Naive thymus-derived CD8-positive, alpha-beta T cell (primary cell): ENCODE measurements around the gene ARL16. TPM values are rescaled to one million over a fixed set of nuclear protein-coding genes. Genes with fewer than 3 reads are reported as not detected.

Experiments
- ATAC-seq, 2 donors: fragments of 150-1000 bp; cut with Tn5 transposase in 1 of 2; sonication (Bioruptor Pico), chemical (Tn5 transposase) in 1 of 2; 1 replicate in 1 of 2; 2 replicates in 1 of 2; pipeline ENCODE4 v1.10.0; 2021; ENCODE audit warnings: mild to moderate bottlenecking in 2 of 2, moderate library complexity in 2 of 2
- POLR2A ChIA-PET: fragments of 350-600 bp; sonication (Branson Sonifier 250); formaldehyde crosslinking; loops from one replicate; lab custom pipeline; 2021; ENCODE audit warnings: antibody characterized with exemption; lab: Charles Lee
- DNase-seq, 10 donors: peaks; one replicate each; pipeline versions ENCODE4 v3.0.0 to v3.0.0-alpha.2; 2020 to 2022
- H3K27ac Mint-ChIP-seq, 10 donors: one replicate each; pipeline ENCODE4 v1.8.0; 2020 to 2022; ENCODE audit warnings: mild to moderate bottlenecking in 10 of 10, mixed read lengths in 10 of 10, moderate library complexity in 4 of 10, inconsistent platforms in 1 of 10
- H3K27me3 Mint-ChIP-seq, 5 donors: one replicate each; pipeline ENCODE4 v1.8.0; 2021 to 2022; ENCODE audit warnings: mixed read lengths in 5 of 5
- H3K36me3 Mint-ChIP-seq, 3 donors: one replicate each; pipeline ENCODE4 v1.8.0; 2020 to 2022; ENCODE audit warnings: mixed read lengths in 3 of 3, mild to moderate bottlenecking in 2 of 3, inconsistent platforms in 1 of 3
- H3K4me1 Mint-ChIP-seq, 4 donors: one replicate each; pipeline ENCODE4 v1.8.0; 2021 to 2022; ENCODE audit warnings: mixed read lengths in 4 of 4
- H3K4me3 Mint-ChIP-seq, 10 donors: one replicate each; pipeline ENCODE4 v1.8.0; 2020 to 2022; ENCODE audit warnings: mild to moderate bottlenecking in 10 of 10, mixed read lengths in 10 of 10, moderate library complexity in 6 of 10, inconsistent platforms in 1 of 10
- H3K9me3 Mint-ChIP-seq, 9 donors: one replicate each; pipeline ENCODE4 v1.8.0; 2020 to 2022; ENCODE audit warnings: mixed read lengths in 9 of 9, mild to moderate bottlenecking in 3 of 9, inconsistent platforms in 1 of 9, moderate library complexity in 1 of 9
- polyA plus RNA-seq, 3 donors: library from polyadenylated mRNA; unstranded; fragments of 300-500 nt; fragmentation: Illumina TruSeq; gene quantifications; one replicate each; pipeline ENCODE4 v1.2.3, GENCODE V29; 2021
- total RNA-seq, 8 experiments: library from RNA in 2 of 8; stranded (reverse) in 2 of 8; gene quantifications; one replicate each; pipeline ENCODE4 v1.2.3 and lab custom pipeline; 2021 to 2026

Gene ARL16
- total and polyA plus RNA-seq, 5 experiments from 2014 or later: 23.4 to 39.3 (median 26.8) TPM

- Mint-ChIP-seq H3K4me3 (peak overlapping the region in 6 of 10 donors; percentile 18 to 56 (median 34)), H3K27me3 (no peaks in the 10 kb centered on the region), H3K27ac (peak overlapping the region in 8 of 10 donors; percentile 17 to 75 (median 53)), H3K9me3 (no peaks in the 10 kb centered on the region), H3K4me1 (peaks cover 7 to 38% (median 27%) of the 10 kb centered on the region in 4 donors), H3K36me3 (peaks cover 0 to 47% (median 7%) of the 10 kb centered on the region in 3 donors)
- DNase-seq (no peak), ATAC-seq (no peak)
- POLR2A ChIA-PET: interaction anchor here (0.9 to 4.6 kb wide), 2 partner anchors 16 to 18 kb away, joined by 3 to 75 read pairs; partner anchors contain the start of genes ARL16 and HGS
These were observed 17.0 kb upstream of the ARL16 start for GRCh38 chr17:81700353-81701287.

DNA sequence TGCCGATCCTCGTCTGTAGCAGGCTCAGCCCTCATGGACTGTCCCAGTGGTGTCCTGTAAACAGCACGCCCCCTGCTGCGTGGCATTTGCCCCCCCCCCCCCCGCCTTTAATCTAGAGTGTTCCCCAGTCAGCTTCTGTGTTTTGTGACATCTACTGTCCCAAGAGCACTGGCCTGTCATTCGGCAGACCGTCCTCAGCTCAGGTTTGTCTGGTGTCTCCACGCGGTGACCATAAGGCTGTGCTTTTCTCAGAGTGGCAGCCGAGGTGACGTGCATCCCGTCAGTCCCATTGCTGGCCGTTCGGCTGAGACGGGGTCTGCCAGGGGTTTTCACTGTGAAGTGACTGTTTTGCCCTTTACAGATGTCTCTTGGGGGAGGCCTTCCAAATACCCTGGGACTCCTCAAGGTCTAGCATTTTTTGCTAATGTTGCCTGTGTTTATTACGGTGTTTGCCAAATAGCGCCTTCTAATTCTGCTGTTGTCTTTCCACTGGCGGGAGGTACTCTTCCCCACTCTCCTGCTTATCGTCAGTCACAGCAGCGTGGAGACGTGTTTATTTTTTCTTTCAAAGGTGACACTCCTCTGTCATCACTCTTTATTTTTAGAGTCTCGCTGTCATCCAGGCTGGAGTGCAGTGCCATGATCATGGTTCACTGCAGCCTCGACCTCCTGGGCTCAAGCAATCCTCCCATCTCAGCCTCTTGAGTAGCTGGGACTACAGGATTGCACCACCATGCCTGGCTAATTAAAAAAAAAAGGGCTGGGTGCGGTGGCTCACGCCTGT, 13.9 kb upstream of the ARL16 start:
- Mint-ChIP-seq H3K27ac (peak overlapping the region in 2 of 10 donors; percentile 48 to 66), H3K4me3 (no peak overlapping the region), H3K27me3 (no peaks in the 10 kb centered on the region), H3K36me3 (peaks cover 0 to 46% (median 7%) of the 10 kb centered on the region in 3 donors), H3K9me3 (no peaks in the 10 kb centered on the region), H3K4me1 (peaks cover 7 to 22% (median 17%) of the 10 kb centered on the region in 4 donors)
- POLR2A ChIA-PET: interaction anchor here (3.9 kb wide), 1 partner anchor 14 kb away, joined by 20 read pairs; the partner anchor contains the start of genes ARL16 and HGS
- ATAC-seq (no peak), DNase-seq (no peak)

DNA sequence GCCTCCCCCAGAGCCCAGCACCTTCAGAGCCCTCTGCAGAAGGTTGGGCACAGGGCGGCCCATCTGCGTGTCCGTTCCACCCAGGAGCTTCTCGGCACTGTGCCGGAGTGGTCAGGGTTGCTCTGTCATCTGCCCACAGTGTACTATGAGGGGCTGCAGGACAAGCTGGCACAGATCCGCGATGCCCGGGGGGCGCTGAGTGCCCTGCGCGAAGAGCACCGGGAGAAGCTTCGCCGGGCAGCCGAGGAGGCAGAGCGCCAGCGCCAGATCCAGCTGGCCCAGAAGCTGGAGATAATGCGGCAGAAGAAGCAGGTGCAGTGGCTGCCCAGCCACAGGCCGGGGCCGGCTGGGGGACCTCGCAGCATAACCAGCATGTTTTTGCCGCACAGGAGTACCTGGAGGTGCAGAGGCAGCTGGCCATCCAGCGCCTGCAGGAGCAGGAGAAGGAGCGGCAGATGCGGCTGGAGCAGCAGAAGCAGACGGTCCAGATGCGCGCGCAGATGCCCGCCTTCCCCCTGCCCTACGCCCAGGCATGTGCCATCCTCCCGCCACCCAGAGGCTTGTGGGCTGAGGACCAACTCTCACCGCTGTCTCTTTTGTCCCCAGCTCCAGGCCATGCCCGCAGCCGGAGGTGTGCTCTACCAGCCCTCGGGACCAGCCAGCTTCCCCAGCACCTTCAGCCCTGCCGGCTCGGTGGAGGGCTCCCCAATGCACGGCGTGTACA, 12.8 kb upstream of the ARL16 start:
- H3K27ac Mint-ChIP-seq: no peak overlapping the region
- no peak for DNase-seq

GRCh38 chr17:81695801-81696200, 12.2 kb upstream of the ARL16 start:
- H3K36me3 Mint-ChIP-seq: peaks cover 0 to 53% (median 7%) of the 10 kb centered on the region in 3 donors
- H3K4me3 Mint-ChIP-seq: no peak overlapping the region
- no peak for ATAC-seq

More for the DNA sequence above, 12.8 kb upstream of the ARL16 start:
- H3K4me3 Mint-ChIP-seq: no peak overlapping the region
- no peak for ATAC-seq
- H3K9me3 Mint-ChIP-seq: no peaks in the 10 kb centered on the region
- peaks cover 2 to 12% (median 8%) of the 10 kb centered on the region in 4 donors for H3K4me1 Mint-ChIP-seq
- H3K36me3 Mint-ChIP-seq: peaks cover 0 to 51% (median 7%) of the 10 kb centered on the region in 3 donors
- no peaks in the 10 kb centered on the region for H3K27me3 Mint-ChIP-seq
- POLR2A ChIA-PET: interaction anchor here (3.9 kb wide), 1 partner anchor 13 kb away, joined by 20 read pairs; the partner anchor contains the start of genes ARL16 and HGS

DNA sequence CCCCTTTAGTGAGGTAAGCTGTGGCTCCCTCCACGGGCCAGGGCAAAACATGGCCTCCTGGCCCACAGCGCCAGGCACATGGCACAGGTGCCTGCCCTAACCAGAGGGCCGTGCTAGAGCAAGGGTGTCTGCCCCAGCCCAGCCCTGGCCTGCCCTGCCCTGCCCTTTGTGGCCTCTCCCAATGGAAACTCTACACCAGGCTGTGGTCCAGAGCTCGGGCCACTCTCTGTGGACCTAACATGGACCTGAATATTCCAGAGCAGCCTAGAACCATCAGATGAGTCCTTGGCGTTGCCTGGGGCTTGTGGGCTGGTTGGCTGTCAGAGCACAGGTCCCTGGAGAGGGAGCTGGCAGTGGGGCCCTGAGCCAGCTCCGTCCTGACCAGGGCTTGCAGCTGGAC, 11.6 kb upstream of the ARL16 start:
- Mint-ChIP-seq H3K9me3 (no peaks in the 10 kb centered on the region), H3K27me3 (no peaks in the 10 kb centered on the region), H3K4me1 (peaks cover 0 to 4% (median 1%) of the 10 kb centered on the region in 4 donors), H3K27ac (no peak overlapping the region), H3K4me3 (no peak overlapping the region), H3K36me3 (peaks cover 0 to 51% (median 7%) of the 10 kb centered on the region in 3 donors)
- POLR2A ChIA-PET: interaction anchor here (3.9 kb wide), 1 partner anchor 11 kb away, joined by 20 read pairs; the partner anchor contains the start of genes ARL16 and HGS
- DNase-seq (no peak), ATAC-seq (no peak)

More at GRCh38 chr17:81695801-81696200, 12.2 kb upstream of the ARL16 start:
- Mint-ChIP-seq H3K27ac (no peak overlapping the region), H3K4me1 (peaks cover 2 to 7% (median 3%) of the 10 kb centered on the region in 4 donors), H3K9me3 (no peaks in the 10 kb centered on the region), H3K27me3 (no peaks in the 10 kb centered on the region)
- no peak for DNase-seq
- POLR2A ChIA-PET: interaction anchor here (3.9 kb wide), 1 partner anchor 12 kb away, joined by 20 read pairs; the partner anchor contains the start of genes ARL16 and HGS

DNA sequence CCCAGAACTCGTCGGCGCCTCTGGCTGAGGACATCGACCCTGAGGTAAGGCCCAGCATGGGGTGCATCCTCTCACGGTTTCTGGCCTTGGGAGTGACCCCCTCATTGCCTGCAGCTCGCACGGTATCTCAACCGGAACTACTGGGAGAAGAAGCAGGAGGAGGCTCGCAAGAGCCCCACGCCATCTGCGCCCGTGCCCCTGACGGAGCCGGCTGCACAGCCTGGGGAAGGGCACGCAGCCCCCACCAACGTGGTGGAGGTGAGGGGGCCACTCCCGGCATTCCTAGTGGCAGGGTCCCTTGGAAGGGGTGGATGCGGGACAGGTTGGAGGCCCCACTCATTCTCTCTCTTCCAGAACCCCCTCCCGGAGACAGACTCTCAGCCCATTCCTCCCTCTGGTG, 11.2 kb upstream of the ARL16 start:
- peaks cover 0 to 54% (median 7%) of the 10 kb centered on the region in 3 donors for H3K36me3 Mint-ChIP-seq
- no peak for DNase-seq
- H3K4me1 Mint-ChIP-seq: peaks cover 0 to 7% (median 3%) of the 10 kb centered on the region in 4 donors
- H3K4me3 Mint-ChIP-seq: no peak overlapping the region
- ATAC-seq: no peak
- H3K27ac Mint-ChIP-seq: no peak overlapping the region
- POLR2A ChIA-PET: interaction anchor here (3.9 kb wide), 1 partner anchor 11 kb away, joined by 20 read pairs; the partner anchor contains the start of genes ARL16 and HGS
- no peaks in the 10 kb centered on the region for H3K27me3 Mint-ChIP-seq
- H3K9me3 Mint-ChIP-seq: no peaks in the 10 kb centered on the region

- POLR2A ChIA-PET: interaction anchor here (1.0 to 2.4 kb wide), 2 partner anchors 9 to 47 kb away, joined by 3 to 5 read pairs; no protein-coding TSS in a partner anchor
- no peak for ATAC-seq
- H3K4me3 Mint-ChIP-seq: no peak overlapping the region
- H3K9me3 Mint-ChIP-seq: no peaks in the 10 kb centered on the region
- peaks cover 0 to 58% (median 7%) of the 10 kb centered on the region in 3 donors for H3K36me3 Mint-ChIP-seq
- no peak for DNase-seq
- H3K27me3 Mint-ChIP-seq: no peaks in the 10 kb centered on the region
- H3K27ac Mint-ChIP-seq: no peak overlapping the region
- H3K4me1 Mint-ChIP-seq: peaks cover 0 to 14% (median 9%) of the 10 kb centered on the region in 4 donors
These were observed 10.1 kb upstream of the ARL16 start for GRCh38 chr17:81693509-81694210.

GRCh38 chr17:81691608-81692007, 8.0 kb upstream of the ARL16 start:
- Mint-ChIP-seq H3K4me3 (no peak overlapping the region), H3K4me1 (peaks cover 0 to 21% (median 16%) of the 10 kb centered on the region in 4 donors), H3K27ac (no peak overlapping the region), H3K36me3 (peaks cover 0 to 49% (median 0%) of the 10 kb centered on the region in 3 donors), H3K9me3 (no peaks in the 10 kb centered on the region), H3K27me3 (no peaks in the 10 kb centered on the region)
- DNase-seq (no peak), ATAC-seq (no peak)
- POLR2A ChIA-PET: interaction anchor here (0.6 to 2.4 kb wide), 3 partner anchors 9 to 57 kb away, joined by 5 read pairs; partner anchors contain the start of genes ARL16 and HGS

DNA sequence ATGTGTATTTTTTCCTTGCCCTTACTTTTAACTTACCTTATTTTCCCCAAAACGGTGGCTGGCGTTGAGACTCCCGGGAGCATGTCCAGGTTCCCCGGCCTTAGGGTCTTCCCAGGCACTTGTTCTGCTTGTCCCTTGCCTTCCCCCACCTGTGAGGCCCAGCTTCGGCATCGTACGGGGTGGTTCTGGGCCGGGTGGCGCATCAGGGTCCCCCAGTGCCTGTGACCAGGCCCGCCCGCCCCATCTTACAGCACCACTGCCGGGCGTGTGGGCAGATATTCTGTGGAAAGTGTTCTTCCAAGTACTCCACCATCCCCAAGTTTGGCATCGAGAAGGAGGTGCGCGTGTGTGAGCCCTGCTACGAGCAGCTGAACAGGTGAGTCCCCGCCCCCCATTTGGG, 7.6 kb upstream of the ARL16 start:
- Mint-ChIP-seq H3K4me3 (no peak overlapping the region), H3K27ac (peak overlapping the region in 1 of 10 donors; percentile 31), H3K9me3 (no peaks in the 10 kb centered on the region), H3K36me3 (peaks cover 0 to 51% (median 0%) of the 10 kb centered on the region in 3 donors), H3K4me1 (peaks cover 2 to 21% (median 17%) of the 10 kb centered on the region in 4 donors), H3K27me3 (no peaks in the 10 kb centered on the region)
- DNase-seq (no peak), ATAC-seq (no peak)
- POLR2A ChIA-PET: interaction anchor here (1.8 kb wide), 1 partner anchor 8 kb away, joined by 5 read pairs; the partner anchor contains the start of genes ARL16 and HGS

GRCh38 chr17:81690549-81690948, 7.0 kb upstream of the ARL16 start:
- POLR2A ChIA-PET: interaction anchor here (0.8 kb wide), 1 partner anchor 12 kb away, joined by 3 read pairs; no protein-coding TSS in a partner anchor
- peaks cover 0 to 54% (median 0%) of the 10 kb centered on the region in 3 donors for H3K36me3 Mint-ChIP-seq
- H3K9me3 Mint-ChIP-seq: no peaks in the 10 kb centered on the region
- H3K4me3 Mint-ChIP-seq: no peak overlapping the region
- DNase-seq: no peak
- peaks cover 7 to 28% (median 17%) of the 10 kb centered on the region in 4 donors for H3K4me1 Mint-ChIP-seq
- H3K27ac Mint-ChIP-seq: no peak overlapping the region
- no peaks in the 10 kb centered on the region for H3K27me3 Mint-ChIP-seq
- ATAC-seq: no peak

DNA sequence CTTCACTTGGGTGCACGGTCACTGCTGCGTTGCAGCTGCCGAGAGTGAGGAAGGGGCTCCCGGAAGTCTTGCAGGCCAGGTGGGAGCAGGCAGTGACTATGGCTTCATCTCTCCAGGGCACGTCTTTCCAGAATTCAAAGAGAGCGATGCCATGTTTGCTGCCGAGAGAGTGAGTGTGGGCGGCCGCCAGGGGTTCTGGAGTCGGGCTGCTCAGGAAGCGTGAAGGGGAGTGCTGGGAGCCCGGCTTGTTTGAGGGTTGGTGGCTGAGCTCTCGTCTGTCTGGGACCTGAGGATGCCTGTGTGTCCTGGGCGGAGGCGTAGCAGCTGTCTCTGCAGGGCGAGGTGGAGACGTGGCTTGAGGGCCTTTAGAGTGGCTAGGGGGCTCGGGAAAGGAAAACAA, 6.5 kb upstream of the ARL16 start:
- Mint-ChIP-seq H3K27me3 (no peaks in the 10 kb centered on the region), H3K27ac (peak overlapping the region in 2 of 10 donors; percentile 28 to 77), H3K9me3 (no peaks in the 10 kb centered on the region), H3K4me1 (peaks cover 11 to 32% (median 17%) of the 10 kb centered on the region in 4 donors), H3K36me3 (peaks cover 0 to 54% (median 0%) of the 10 kb centered on the region in 3 donors), H3K4me3 (no peak overlapping the region)
- POLR2A ChIA-PET: interaction anchor here (0.7 to 0.8 kb wide), 2 partner anchors 12 to 169 kb away, joined by 3 read pairs; no protein-coding TSS in a partner anchor
- no peak for DNase-seq
- ATAC-seq: no peak
